HL-60 (cell line): ENCODE results near the gene NDRG4.

Experiments used
- DNase-seq, 2 experiments: peaks; one replicate each; pipeline ENCODE4 v3.0.0-alpha.2; 2010 to 2020; ENCODE audit warnings: low read depth in 1 of 2, low spot score in 1 of 2
- H3K27ac ChIP-seq: fragments of 250-450 bp; sonication (Bioruptor Pico); replicated peaks from 2 replicates; pipeline ENCODE4 v1.5.1; 2020; ENCODE audit warnings: mild to moderate bottlenecking, moderate library complexity
- H3K27me3 ChIP-seq: fragments of 250-450 bp; sonication (Bioruptor Pico); 2 replicates; pipeline ENCODE4 v1.5.1; 2021; ENCODE audit warnings: mild to moderate bottlenecking, moderate library complexity; ENCODE audit not compliant: insufficient read depth, poor library complexity, severe bottlenecking
- H3K4me3 ChIP-seq: replicated peaks from 2 replicates; pipeline ENCODE4 v1.5.1; 2011; ENCODE audit warnings: mild to moderate bottlenecking, control low read depth, low read length; ENCODE audit not compliant: insufficient read depth
- CTCF ChIP-seq: IDR thresholded peaks from one replicate; pipeline ENCODE4 v1.5.1; 2011; ENCODE audit warnings: low read length, control low read depth, inconsistent platforms; ENCODE audit not compliant: insufficient read depth
- GABPA ChIP-seq: IDR thresholded peaks from 2 replicates; pipeline ENCODE4 v1.6.1; 2012; ENCODE audit warnings: low read depth
- POLR2AphosphoS5 ChIP-seq: IDR thresholded peaks from 2 replicates; pipeline ENCODE4 v1.6.1; 2012; ENCODE audit warnings: low read depth
- REST ChIP-seq: IDR thresholded peaks from 2 replicates; pipeline ENCODE4 v1.6.1; 2012; ENCODE audit warnings: low read depth; ENCODE audit not compliant: insufficient replicate concordance
- SPI1 ChIP-seq: IDR thresholded peaks from 2 replicates; pipeline ENCODE4 v1.6.1; 2012; ENCODE audit warnings: low read depth, mild to moderate bottlenecking, borderline replicate concordance

NDRG4 gene

GRCh38 chr16:58459344-58460218 lies 40.4 kb upstream of the NDRG4 start:
- no peak for DNase-seq
- no peak for TF ChIP-seq CTCF
- Histone ChIP-seq H3K27me3 (peaks cover 35% of the 10 kb centered on the region), H3K27ac (no peak overlapping the region), H3K4me3 (no peak overlapping the region)

- no peak for TF ChIP-seq SPI1
- TF ChIP-seq CTCF = no peak
- TF ChIP-seq GABPA = no peak
- TF ChIP-seq POLR2AphosphoS5 = no peak
- no peak for TF ChIP-seq REST
- Histone ChIP-seq H3K27me3 (peaks cover 38% of the 10 kb centered on the region), H3K4me3 (no peak overlapping the region), H3K27ac (no peak overlapping the region)
- DNase-seq = no peak
Measured at GRCh38 chr16:58460219-58460610, 39.7 kb upstream of the NDRG4 start.

GRCh38 chr16:58461056-58461455 lies 38.9 kb upstream of the NDRG4 start:
- DNase-seq = no peak
- Histone ChIP-seq H3K27me3 (peaks cover 44% of the 10 kb centered on the region), H3K4me3 (no peak overlapping the region), H3K27ac (no peak overlapping the region)
- TF ChIP-seq REST (no peak), POLR2AphosphoS5 (no peak), CTCF (no peak), GABPA (no peak), SPI1 (no peak)

- Histone ChIP-seq H3K27ac (no peak overlapping the region), H3K27me3 (peaks cover 49% of the 10 kb centered on the region), H3K4me3 (no peak overlapping the region)
- TF ChIP-seq REST (no peak), GABPA (no peak), POLR2AphosphoS5 (no peak), SPI1 (no peak), CTCF (no peak)
- no peak for DNase-seq
Measured at GRCh38 chr16:58461640-58462039, 38.3 kb upstream of the NDRG4 start.
